ENCODE measurements around the gene TRIM17.

TRIM17 gene

DNA sequence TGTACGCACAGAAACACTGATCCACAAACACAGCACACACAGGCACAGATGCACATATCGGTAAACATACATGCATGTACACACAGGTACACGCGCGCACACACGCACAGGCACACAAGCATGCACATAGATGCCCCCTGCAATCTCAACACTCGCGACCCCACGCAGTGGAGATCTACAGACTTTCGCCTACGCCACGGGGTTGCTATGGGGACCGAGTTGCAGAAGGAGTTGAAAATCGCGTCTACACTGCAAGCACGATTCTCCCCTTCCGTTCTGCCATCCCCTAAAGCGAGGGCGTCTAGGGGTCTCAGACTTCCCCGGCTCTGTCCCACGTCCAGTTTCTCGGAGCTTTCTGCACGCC is 826 bp downstream of the TRIM17 start:
- DNase-seq = no peak

DNA sequence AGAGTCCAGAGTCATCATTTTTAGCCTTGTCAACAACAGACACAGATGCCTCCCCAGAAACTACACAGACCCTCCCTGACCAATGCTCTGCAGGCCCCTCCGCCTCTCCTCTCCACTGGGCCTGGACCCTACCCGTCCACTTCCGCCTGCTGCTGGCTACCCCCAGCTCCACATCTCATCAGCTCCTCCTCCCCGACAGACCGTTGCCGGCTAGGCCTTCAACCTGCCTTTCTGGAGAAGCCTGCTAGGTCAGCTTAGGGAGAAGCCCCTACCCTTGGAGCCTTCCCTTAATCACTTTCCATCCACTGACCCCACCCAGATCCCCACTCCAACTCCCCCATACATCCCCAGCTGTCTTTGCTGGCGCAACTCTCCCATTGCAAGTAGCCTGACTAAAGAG is 1.4 kb downstream of the TRIM17 start:
- no peak for DNase-seq

DNA sequence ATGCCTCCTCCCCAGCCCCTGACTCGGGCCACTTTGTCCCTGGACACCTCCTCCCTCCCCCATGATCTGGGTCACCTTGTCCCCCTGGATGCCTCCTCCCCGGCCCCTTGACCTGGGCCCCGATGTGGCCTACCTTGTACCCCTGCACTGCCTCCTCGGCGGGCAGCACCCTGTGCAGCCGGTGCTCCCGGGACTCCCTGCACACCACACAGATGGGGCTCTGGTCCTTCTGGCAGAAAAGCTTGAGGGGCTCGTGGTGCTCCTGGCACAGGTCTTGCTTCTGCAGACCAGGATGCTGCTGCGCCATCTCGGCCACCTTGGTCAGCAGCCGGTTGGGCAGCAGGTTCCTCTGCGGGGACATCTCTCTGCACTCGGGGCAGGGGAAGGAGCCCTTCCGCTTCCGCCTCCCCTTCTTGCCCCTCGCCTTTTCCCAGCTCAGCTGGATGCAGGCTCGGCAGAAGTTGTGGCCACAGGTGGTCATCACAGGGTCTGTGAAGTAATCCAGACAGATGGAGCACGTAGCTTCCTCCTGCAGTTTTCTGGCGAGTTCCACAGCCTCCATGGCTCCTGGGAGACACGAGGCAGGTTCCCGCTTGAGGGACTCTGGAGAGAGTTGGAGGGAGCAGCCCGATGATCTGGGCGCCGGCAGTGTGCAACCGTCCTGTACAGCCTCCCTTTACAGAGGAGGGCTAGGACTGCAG is 2.0 kb downstream of the TRIM17 start:
- no peak for DNase-seq

DNA sequence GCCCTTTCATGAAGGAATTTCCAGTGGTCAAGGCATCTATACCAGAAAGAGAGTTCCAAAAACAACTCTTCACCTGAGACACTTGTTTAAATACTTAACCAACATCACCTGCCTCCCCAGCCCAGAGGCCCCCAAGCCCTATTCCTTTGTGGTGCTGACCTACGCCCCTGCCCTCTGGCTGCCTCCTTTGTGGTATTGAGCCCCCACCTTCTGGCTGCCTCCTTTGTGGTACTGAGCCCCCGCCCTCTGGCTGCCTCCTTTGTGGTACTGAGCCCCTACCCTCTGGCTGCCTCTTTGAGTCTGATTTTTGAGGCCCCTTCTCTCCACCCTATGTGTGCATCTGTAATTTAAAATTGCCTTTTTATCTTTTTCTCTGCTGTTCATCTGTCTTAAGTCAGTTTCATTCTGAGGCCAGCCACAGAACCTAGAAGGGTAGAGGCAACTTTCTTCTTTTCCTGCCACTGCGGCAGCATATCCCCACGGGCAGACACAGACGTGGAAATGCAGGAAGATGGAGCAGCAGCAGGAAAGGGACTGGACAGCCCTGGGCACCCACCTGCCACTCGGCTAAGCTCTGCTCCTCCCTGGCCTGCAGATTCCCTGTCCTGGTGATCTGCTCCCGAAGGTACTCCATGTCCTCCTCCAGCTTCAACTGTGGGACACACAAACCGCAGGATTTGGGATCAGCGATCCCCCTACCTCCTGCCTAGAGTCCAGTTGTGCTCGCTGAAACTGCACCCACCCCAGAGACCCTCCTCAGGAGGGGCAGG is 3.2 kb downstream of the TRIM17 start:
- no peak for DNase-seq

DNA sequence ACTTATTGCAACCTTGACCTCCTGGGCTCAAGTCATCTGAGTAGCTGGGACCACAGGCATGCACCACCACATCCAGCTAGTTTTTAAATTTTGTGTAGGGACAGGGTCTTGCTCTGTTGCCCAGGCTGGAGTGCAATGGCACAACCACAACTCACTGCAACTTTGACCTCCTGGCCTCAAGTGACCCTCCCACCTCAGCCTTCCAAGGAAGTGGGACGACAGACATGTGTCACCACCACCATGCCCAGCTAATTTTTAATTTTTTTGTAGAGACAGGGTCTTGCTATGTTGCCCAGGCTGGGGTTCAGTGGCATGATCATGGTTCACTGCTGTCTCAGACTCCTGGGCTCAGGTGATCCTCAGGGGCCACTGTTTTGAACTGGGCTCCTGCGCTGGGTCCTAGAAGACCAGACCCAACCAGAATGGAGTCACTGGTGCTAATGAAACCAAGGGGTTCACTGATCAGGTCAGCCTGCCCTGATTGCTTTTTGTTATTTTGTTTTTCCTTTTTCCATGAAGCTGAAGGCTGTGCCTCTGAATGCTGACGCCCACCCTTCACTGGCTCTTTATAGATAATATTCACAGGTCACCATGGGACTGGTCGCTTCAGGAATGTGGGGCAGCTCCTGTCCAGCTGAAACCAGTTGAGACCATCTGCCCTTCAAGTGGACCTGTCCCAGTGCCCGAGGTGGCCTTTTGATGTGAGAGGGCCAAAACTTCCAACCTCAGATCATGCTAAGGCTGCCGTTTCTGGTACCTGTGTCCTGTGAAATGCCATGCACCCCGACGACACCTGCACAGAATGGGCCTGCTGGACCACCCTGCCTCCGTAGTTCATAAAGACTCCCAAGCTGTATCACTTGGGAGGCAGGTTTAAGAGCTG is 4.9 kb downstream of the TRIM17 start:
- DNase-seq = no peak

DNA sequence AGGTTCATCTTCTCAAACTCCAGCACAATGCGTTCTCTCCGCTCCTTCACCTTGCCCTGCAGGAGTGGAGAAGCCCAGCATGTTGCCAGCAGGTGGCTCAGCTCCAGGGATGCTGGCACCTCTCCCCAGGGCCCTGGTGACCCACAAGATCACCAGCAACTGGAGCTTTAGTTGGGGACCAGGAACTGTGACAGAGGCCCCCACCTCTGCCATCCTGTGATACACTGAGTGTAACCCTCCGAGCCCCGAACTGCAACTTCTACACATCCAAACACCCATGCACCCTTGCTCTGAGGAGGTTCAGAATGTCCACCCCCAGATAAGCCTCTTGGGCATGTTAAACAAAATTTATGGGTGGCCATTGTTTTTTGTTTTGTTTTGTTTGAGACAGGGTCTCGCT is 5.5 kb downstream of the TRIM17 start:
- DNase-seq = no peak

DNA sequence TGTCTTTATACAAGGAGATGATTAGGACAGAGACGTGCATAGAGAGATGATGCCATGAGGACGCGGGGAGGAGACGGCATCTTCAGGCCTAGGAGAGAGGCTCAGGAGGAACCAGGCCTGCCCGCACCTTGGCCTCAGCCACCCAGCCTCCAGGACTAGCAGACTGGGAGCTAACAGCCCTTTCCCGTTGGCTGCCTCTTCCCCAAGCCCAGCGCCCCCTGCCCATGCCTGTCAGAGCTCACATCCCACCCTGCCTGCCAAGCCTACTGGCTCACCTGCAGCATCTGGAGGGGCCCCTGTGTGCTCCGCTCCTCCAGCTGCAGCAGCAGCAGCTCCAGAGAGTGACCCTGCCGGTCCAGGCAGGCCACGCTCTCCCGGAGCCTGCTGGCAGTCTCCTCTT is 6.0 kb downstream of the TRIM17 start:
- DNase-seq = no peak

DNA sequence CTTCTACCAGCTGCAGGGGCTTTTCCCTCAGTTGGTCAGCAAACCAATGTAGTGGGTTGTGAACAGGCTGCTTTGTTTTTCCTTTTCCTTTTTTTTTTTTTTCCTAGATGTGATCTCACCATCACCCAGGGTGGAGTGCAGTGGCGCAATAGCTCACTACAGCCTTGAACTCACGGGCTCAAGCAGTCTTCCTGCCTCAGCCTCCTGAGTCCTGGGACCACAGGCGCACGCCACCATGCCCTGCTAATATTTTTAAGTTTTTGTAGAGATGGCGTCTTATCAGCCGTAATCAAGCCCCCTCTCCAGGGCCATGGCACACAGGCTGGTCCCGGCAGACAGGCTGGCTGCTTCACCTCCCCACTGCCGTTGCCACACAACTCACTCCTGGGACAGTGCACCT is 6.6 kb downstream of the TRIM17 start:
- no peak for DNase-seq

DNA sequence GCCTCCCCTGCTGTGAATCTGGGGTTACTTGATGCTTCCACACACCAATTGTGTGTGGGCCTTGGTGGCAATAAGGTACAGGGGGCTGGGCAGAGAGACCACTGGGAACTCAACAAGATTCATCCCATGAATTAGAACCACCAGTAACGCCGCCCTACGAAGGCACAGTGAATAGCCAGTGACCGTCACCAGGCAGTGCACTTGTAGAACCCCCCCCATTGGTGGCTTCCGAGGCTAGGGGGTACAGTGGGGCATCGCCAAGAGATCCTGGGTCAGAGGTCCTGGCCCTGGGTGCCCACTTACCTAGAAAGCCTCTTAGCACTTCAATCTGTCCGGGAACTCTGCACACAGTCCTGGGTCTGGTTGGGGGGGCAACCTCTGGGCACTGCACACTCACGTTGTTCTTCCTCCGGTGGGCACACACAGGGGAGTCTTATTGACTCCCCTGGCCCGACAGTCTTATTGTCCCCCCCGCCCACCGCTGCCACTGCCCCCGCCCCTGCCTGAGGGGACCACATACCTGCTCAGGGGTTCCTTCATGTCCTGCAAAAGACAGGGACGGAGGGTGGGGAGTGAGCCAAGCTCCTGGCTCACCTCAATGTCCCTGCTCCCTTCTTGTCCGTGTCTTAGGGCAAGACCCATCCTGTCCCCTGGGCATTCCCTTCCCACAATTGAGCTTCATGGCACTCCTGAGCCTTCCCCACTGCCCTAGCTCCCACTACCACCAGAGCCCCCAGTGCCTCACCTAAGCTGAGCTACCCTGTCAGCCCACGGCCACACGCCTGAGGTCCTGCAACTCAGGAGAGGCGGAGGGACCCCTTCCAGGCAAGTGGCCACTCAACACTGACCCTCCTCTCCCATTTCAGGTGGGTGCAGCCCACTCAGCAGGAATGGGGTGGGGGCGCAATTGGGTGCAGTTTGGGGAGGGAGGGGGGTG is 7.5 kb downstream of the TRIM17 start:
- DNase-seq = no peak

DNA sequence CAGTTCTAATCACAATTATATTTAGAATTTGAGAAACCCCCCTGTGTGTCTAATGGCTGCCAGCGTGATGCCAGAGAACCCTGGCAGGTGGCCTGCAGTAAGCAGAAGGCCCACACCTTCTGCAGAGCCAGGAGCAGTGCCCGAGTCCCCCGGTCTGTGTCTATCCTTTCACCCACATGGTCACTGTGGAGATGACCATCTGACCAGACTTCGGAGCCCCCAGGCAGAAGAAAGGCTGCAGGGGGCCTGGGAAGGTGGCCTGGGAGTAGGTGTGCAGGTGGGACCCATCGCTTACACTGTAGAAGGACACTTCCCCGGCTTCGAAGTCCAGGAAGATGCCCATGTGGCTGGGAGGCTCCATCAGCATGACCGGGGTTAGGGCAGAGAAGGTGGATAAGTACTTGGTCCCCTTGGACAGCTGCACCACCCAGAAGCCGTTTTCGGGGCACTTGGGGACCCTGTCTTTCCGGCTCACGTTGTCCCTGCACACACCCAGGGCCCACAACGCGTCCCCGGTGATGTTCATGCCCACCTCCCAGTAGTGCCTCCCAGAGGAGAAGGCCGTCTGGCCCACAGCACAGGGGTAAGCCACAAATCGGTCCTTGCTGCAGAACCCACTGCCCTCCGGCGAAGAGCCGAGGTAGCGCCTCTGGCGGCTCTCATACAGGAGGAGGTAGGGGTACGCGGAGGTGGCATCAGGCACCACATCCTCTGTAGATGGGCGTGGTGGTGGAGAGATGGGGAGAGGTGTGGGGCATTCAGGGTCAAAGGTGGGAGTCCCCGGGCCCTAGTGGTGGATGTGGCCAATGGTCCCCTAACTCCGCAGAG is 8.4 kb downstream of the TRIM17 start:
- no peak for DNase-seq

DNA sequence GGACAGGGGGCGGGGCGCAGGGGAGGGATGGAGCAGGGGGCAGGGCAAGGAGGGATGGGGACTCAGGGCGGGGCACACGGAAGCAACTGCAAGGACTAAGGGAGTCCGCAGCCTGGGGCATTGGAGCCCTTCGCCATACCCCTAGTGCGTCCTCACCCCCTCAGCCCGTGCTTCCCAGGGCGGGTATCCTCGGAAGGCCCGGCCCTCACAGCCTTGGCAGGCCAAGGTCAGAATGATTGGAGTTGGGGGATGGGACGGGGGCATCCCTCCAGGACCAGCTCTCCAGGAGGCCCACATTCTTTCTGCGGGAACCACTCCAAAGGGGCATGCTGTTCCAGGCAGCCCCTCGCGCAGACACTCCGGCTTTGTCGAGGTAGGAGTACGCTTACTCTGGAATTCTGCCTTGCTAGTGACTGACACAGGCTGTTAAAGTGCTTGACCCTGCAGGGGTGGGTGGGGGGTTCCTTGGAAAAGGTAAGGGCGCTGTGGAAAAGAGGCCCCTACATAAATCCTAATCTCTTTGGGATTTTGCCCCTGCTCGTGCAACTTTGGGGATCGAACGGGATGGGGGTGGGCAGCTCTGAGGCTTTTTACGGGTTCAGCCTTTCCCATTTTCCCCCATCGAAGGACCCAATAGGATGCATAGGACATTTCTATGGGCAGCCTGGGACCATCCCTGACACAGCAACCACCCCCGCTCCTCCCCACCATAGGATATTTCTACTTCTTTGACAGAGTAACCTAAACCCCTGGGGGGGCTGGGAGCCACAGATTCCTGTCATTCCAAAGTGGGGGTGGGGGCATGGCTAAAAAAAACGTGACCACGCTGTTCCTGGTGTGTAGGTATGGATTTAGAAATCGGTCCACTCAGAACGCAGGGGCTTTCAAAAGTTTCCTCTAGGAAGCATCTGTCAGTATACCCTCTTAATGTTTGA is 9.3 kb downstream of the TRIM17 start:
- DNase-seq = no peak

DNA sequence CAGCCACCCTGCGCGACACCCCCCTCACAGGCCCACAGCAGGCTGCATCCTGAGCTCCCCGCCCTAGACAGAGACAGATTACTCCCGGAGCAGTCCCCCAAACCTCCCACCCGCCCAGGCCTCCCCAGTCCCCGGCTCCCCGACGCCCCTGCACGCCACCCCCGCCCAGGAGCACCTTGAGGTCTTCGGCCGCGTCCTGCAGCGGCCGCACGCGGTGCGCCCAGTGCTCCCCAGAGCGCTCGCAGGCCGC is 10.8 kb downstream of the TRIM17 start:
- DNase-seq = no peak

DNA sequence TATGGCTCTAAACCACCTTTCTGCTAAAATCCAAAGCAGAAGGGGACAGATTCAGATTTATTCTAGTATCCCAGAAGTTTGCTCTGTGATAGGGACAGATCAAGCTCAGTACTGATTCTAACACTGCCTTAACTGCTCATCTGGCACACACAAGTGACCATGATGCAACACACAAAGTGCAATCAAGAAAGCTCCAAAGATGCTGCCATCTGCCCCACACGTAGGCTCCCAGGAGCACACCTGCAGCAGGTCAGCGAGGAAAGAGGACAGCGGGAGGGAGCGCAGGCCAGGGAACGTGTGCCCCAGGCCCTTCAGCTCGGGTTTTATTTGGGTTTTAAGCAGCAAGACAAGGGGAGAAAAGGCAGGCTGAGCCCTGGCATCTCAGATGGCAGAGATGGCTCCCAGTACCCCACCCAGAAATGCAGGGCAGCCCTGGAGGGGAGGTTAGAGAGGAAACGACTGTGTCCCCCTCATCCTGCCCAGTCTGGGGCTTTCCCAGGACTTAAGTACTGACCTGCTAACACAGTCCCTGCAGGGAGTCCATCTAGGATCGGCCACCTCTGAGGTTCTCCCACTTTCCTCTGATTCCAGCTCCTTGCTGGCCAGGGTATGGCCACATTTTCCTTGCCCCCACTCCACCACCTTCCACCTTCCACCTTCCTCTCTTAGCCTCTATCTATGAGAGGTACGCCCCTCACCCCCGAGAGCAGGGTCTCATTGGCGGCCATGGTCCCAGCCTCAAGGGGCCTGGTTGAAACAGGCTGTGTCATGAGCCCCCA is 11.3 kb downstream of the TRIM17 start:
- DNase-seq = no peak

DNA sequence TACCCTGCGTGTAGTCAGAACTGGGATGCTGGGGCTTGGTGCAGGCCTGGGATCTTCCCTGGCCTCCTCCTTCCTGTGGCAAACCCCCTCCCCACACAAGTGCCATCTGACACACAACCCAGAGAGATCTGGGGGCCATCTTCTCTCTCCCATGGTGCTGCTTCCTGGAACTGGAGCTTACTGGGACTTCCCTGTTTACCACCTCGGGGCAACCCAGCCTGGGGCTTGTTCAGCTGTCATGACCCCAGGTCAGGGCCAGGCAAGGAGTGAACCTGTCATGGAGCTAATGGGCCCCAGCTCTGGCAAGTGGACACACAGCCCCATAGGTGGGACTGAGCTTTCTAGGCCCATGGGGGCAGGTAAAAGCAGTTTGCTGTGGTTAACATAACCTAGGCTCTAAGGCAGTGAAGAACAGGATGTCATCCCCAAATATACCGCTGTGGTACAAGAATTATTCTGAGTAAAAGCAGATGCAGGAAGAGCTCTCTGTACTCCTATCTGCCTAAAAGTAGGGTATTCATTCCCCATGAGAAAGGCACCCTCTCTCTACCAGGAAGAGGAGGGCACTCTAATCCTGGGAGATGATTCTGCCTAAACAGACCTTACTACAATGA is 12.4 kb downstream of the TRIM17 start:
- no peak for DNase-seq

DNA sequence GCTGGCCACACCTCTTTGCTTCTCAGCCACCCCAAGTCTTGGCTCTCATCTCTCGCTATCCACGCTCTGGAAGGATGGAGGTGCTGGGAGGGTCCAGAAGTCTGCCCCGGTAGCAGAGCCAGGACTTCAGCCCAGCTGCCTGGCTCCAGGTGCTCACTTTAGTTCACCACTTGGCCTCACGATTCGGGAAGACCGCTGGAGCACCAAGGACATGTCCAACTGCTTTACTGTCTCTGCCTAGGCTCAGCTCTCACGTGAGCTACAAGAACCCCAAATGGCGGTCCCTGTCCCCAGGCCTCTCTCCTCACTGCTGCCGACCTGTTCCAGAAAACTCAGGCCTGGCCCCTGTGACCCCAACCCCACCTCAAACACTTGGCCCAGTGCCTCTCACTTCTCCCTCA is 13.4 kb downstream of the TRIM17 start:
- no peak for DNase-seq

DNA sequence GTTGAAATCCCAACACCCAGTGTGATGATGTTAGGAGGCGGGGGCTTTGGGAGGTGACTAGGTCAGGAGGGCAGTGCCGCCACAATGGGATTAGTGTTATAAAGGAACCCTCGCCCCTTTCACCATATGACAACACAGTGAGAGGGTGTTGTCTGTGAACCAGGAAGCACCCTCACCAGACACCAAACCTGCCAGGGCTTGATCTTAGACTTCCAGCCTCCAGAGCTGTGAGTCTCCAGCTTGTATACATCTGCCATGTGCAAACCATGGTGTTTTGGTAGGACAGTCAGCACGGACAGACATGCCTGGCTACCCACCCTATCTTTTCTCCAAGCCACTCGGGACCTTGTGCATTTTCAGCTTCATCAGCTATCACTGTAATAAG is 14.0 kb downstream of the TRIM17 start:
- DNase-seq = no peak

DNA sequence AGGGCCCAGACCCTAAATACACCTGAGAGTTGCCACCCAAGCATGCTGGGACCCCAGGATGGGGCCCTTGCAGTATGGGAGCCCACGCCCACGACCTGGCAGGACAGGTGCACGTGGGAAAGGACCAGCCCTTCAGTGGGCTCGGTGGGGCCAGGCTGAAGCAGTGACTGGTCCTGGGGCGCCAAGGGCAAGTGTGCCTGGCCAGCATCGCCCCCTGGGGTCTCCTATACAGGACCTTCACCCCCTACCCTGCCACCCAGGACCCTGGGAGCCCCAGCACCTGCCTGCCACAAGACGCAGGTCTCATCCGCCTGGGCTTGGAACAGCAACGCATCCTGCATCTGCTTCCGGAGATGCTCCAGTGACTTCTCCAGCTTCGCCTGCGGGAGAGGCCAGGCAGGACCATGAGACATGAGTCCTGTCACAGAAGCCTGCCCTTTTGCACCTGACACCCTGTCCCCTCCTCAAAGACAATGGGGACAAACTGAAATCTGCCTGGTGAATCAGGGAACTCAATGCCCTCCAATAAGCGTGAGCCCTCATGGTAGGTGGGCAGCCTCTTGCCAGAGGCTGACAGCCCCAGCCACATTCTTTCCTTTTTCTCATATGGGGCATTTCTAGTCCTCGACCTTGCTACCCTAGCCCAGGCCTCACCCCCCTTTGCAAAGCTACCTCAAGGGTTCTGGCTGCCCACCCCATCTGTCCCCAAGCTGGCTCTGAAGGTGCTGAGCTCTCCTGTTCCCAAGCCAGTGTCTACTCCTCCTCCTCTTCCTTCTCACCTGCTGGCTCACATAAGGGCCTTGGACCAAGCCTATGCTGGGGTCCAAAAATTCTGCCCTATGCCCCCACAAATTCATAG is 14.7 kb downstream of the TRIM17 start:
- no peak for DNase-seq

DNA sequence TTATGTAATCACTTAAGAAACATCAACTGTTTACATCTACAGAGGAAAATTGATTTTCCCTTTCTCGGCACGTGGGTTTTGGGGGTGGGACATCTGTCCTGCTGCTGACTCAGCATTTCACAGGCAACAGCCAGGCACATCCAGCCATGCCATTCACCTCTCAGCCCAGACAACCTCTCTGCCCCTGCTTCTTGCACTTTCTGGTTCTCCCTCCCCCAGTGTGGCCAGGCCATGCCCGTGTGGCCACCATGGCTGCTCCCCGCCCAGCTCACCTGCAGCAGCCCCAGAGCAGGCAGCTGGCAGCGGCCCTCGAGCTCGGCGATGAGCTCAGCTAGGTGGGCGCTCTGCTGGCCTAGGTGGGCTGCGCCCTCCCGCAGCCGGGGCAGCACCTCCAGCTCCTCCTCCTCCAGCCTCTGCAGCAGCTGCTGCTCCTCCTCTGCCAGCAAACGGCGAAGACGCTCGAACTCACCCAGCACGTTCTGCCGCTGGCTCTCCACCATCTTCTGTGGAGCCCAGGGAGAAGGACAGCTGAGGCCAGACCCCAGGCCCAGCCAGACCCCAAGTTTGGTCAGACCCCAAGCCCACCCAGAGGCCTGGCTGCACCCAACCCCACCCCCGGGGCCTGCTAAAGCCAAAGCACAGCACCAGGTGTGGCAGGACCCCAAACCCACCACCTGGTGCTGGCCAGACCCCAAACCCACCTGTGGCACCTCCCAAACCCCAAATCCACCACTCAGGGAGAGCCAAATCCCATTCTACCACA is 15.8 kb downstream of the TRIM17 start:
- DNase-seq = no peak
